Keratinocyte (primary cell): ENCODE measurements around the gene NLRP14. TPM values are rescaled to one million over a fixed set of nuclear protein-coding genes. Genes with fewer than 3 reads are reported as not detected.

ENCODE experiments used
- DNase-seq: peaks from one replicate; pipeline ENCODE4 v3.0.0-alpha.2; 2011; ENCODE audit warnings: low read depth, missing footprints, low spot score
- FAIRE-seq: peaks from 2 replicates; lab custom pipeline; 2011; peaks lifted over from hg19 to GRCh38; lab: Jason Lieb, UNC
- H2AFZ ChIP-seq: 2 replicates; pipeline ENCODE4 v1.6.0; 2012; ENCODE audit warnings: low read length, control low read depth, inconsistent platforms; ENCODE audit not compliant: control insufficient read depth
- H3K27ac ChIP-seq: 2 replicates; pipeline ENCODE4 v1.5.1; 2011; ENCODE audit warnings: low read length; ENCODE audit not compliant: control insufficient read depth, insufficient read depth
- H3K27me3 ChIP-seq: 3 replicates; pipeline ENCODE4 v1.6.0; 2011; ENCODE audit warnings: low read length; ENCODE audit not compliant: control insufficient read depth, insufficient read depth; ENCODE audit errors: extremely low read depth
- H3K36me3 ChIP-seq, 2 experiments: 2 replicates in 1 of 2; 3 replicates in 1 of 2; pipeline ENCODE4 v1.5.1; 2011; ENCODE audit warnings: low read length in 2 of 2, mild to moderate bottlenecking in 1 of 2; ENCODE audit not compliant: control insufficient read depth in 2 of 2, insufficient read depth in 2 of 2; ENCODE audit errors: extremely low read depth in 1 of 2
- H3K4me1 ChIP-seq: 3 replicates; pipeline ENCODE4 v1.5.1; 2011; ENCODE audit warnings: low read length; ENCODE audit not compliant: control insufficient read depth, insufficient read depth; ENCODE audit errors: extremely low read depth
- H3K4me2 ChIP-seq: 3 replicates; pipeline ENCODE4 v1.6.0; 2011; ENCODE audit warnings: low read depth, low read length; ENCODE audit not compliant: control insufficient read depth, insufficient read depth; ENCODE audit errors: extremely low read depth
- H3K4me3 ChIP-seq, 3 experiments: fragments of 200-600 bp in 1 of 3; sonication (generic) in 1 of 3; 2 replicates in 2 of 3; 3 replicates in 1 of 3; pipeline ENCODE4 v1.5.1; 2011 to 2016; ENCODE audit warnings: low read length in 3 of 3, mild to moderate bottlenecking in 3 of 3, control low read depth in 2 of 3, inconsistent platforms in 1 of 3, low read depth in 1 of 3, mixed read lengths in 1 of 3, mixed run types in 1 of 3, moderate library complexity in 1 of 3; ENCODE audit not compliant: control insufficient read depth in 2 of 3, insufficient read depth in 2 of 3; ENCODE audit errors: extremely low read depth in 1 of 3
- H3K79me2 ChIP-seq: 2 replicates; pipeline ENCODE4 v1.6.0; 2012; ENCODE audit warnings: low read length; ENCODE audit not compliant: control insufficient read depth, insufficient read depth
- H3K9ac ChIP-seq: 3 replicates; pipeline ENCODE4 v1.6.0; 2011; ENCODE audit warnings: low read length; ENCODE audit not compliant: control insufficient read depth, insufficient read depth; ENCODE audit errors: extremely low read depth
- H3K9me1 ChIP-seq: 3 replicates; pipeline ENCODE4 v1.6.0; 2011; ENCODE audit warnings: low read length; ENCODE audit not compliant: control insufficient read depth, insufficient read depth; ENCODE audit errors: extremely low read depth
- H3K9me3 ChIP-seq: 2 replicates; pipeline ENCODE4 v1.5.1; 2012; ENCODE audit warnings: low read depth, low read length; ENCODE audit not compliant: control insufficient read depth
- H4K20me1 ChIP-seq: 3 replicates; pipeline ENCODE4 v1.6.0; 2011; ENCODE audit warnings: low read length; ENCODE audit not compliant: control insufficient read depth, insufficient read depth; ENCODE audit errors: extremely low read depth
- CTCF ChIP-seq, 3 experiments: IDR thresholded peaks in 1 of 3; conservative IDR thresholded peaks in 1 of 3; optimal IDR thresholded peaks in 1 of 3; 2 replicates in 2 of 3; 3 replicates in 1 of 3; pipeline versions ENCODE3 to v1.5.1; 2011; ENCODE audit warnings: low read length in 3 of 3, mild to moderate bottlenecking in 3 of 3, moderate library complexity in 2 of 3, control low read depth in 1 of 3, inconsistent platforms in 1 of 3; ENCODE audit not compliant: insufficient read depth in 2 of 3; ENCODE audit errors: extremely low read depth in 1 of 3
- EZH2 ChIP-seq: IDR thresholded peaks from one replicate; pipeline ENCODE4 v1.6.1; 2012; ENCODE audit warnings: inconsistent platforms, mild to moderate bottlenecking, low read length, moderate library complexity
- dilution Hi-C: fragments of 300-500 bp; cut with MboI; formaldehyde crosslinking; loops from one replicate; pipeline ENCODE4 v1.7.0; 2020; ENCODE audit warnings: low sequenced_read_pairs; ENCODE audit not compliant: extremely low pct_ligation_motif_present
- polyA plus RNA-seq, 5 experiments: library from polyadenylated mRNA; depleted of rRNA in 3 of 5; stranded (reverse) in 3 of 5; stranded (forward) in 1 of 5; unstranded in 1 of 5; fragments of >200 nt; gene quantifications; 1 replicate in 1 of 5; 2 replicates in 3 of 5; 3 replicates in 1 of 5; pipeline versions ENCODE4 v1.2.1 to v1.2.3, GENCODE V29; 2011 to 2012; ENCODE audit warnings: missing spikeins in 2 of 5, low read depth in 1 of 5, low replicate concordance in 1 of 5

NLRP14 gene
- polyA plus RNA-seq, 1 donor (not counting 4 experiments of a cell fraction or from before 2014, with no cell fraction given), result 0.03 TPM

- H3K9ac ChIP-seq, result no peak overlapping the region
- H3K9me1 ChIP-seq, result no peaks in the 10 kb centered on the region
- H3K4me1 ChIP-seq, result no peaks in the 10 kb centered on the region
- no peaks in the 10 kb centered on the region for H3K79me2 ChIP-seq
- no peak overlapping the region for H3K4me3 ChIP-seq
- H3K27ac ChIP-seq, result no peak overlapping the region
- dilution Hi-C loops, result no loop called here
- no peak for FAIRE-seq
- no peaks in the 10 kb centered on the region for H3K27me3 ChIP-seq
- H2AFZ ChIP-seq, result no peak overlapping the region
- no peak overlapping the region for H3K4me2 ChIP-seq
- H4K20me1 ChIP-seq, result no peaks in the 10 kb centered on the region
- DNase-seq, result no peak
- TF ChIP-seq EZH2, result no peak
- H3K36me3 ChIP-seq, result no peaks in the 10 kb centered on the region
- no peaks in the 10 kb centered on the region for H3K9me3 ChIP-seq
Observed at GRCh38 chr11:7060868-7061267, 40.6 kb downstream of the NLRP14 start.

- Histone ChIP-seq H3K4me3 (no peak overlapping the region), H3K4me2 (no peak overlapping the region), H3K9ac (no peak overlapping the region), H2AFZ (no peak overlapping the region), H3K9me3 (no peaks in the 10 kb centered on the region), H3K79me2 (no peaks in the 10 kb centered on the region), H4K20me1 (no peaks in the 10 kb centered on the region), H3K9me1 (no peaks in the 10 kb centered on the region), H3K36me3 (no peaks in the 10 kb centered on the region), H3K27me3 (no peaks in the 10 kb centered on the region), H3K27ac (no peak overlapping the region), H3K4me1 (no peaks in the 10 kb centered on the region)
- dilution Hi-C loops, result no loop called here
- FAIRE-seq (no peak), DNase-seq (no peak)
- TF ChIP-seq EZH2 (no peak), CTCF (optimal IDR thresholded peaks at IDR 0.05 in 1 of 3, IDR thresholded peaks at IDR 0.05 in 1 of 3, conservative IDR thresholded peaks at IDR 0.05 in 1 of 3; ENCODE audit: extremely low read depth in 1 of 3, insufficient read depth in 2 of 3, low read length in 3 of 3) (no peak)
Observed at GRCh38 chr11:7062534-7062933, 42.3 kb downstream of the NLRP14 start.

- H3K27ac ChIP-seq, result no peak overlapping the region
- DNase-seq, result peak; percentile 11
- H3K79me2 ChIP-seq, result no peaks in the 10 kb centered on the region
- H3K9ac ChIP-seq, result no peak overlapping the region
- no peak overlapping the region for H3K4me2 ChIP-seq
- no peaks in the 10 kb centered on the region for H3K9me3 ChIP-seq
- H4K20me1 ChIP-seq, result no peaks in the 10 kb centered on the region
- no peak overlapping the region for H2AFZ ChIP-seq
- no peak for FAIRE-seq
- no peak for TF ChIP-seq EZH2
- TF ChIP-seq CTCF (optimal IDR thresholded peaks at IDR 0.05 in 1 of 3, IDR thresholded peaks at IDR 0.05 in 1 of 3, conservative IDR thresholded peaks at IDR 0.05 in 1 of 3; ENCODE audit: extremely low read depth in 1 of 3, insufficient read depth in 2 of 3, low read length in 3 of 3), result no peak
- no peak overlapping the region for H3K4me3 ChIP-seq
- H3K36me3 ChIP-seq, result no peaks in the 10 kb centered on the region
- no peaks in the 10 kb centered on the region for H3K9me1 ChIP-seq
- H3K27me3 ChIP-seq, result no peaks in the 10 kb centered on the region
- no peaks in the 10 kb centered on the region for H3K4me1 ChIP-seq
- dilution Hi-C loops, result no loop called here
Observed at GRCh38 chr11:7072401-7073028, 52.2 kb downstream of the NLRP14 start.
